PC-3 (cell line): ENCODE data around the gene LY6G6F.

ENCODE experiments used
- CTCF ChIP-seq: fragments of 300-600 bp; sonication (generic); conservative IDR thresholded peaks from 2 replicates; pipeline ENCODE4 v1.5.1; 2017; ENCODE audit warnings: antibody characterized with exemption, low read depth, mild to moderate bottlenecking, low read length
- EZH2phosphoT487 ChIP-seq: fragments of 300-600 bp; sonication (generic); IDR thresholded peaks from 2 replicates; pipeline ENCODE4 v1.6.1; 2018; ENCODE audit warnings: mild to moderate bottlenecking, antibody characterized with exemption, low read length, borderline replicate concordance

- TF ChIP-seq CTCF, result no peak
- TF ChIP-seq EZH2phosphoT487, result no peak
Observed at GRCh38 chr6:31700740-31701401, 5.8 kb upstream of the LY6G6F start.
